ENCODE measurements around the gene USP44.

GRCh38 chr12:95547522-95548055, 3.7 kb downstream of the USP44 start:
- TF ChIP-seq CTCF (IDR thresholded peaks at IDR 0.05), result no peak
- TF ChIP-seq POLR2A (IDR thresholded peaks at IDR 0.05), result no peak

All from adrenal gland (tissue), 5 donors.